GM19463 (cell line): ENCODE data around the gene DEAF1.

ENCODE experiments used
- ATAC-seq: cut with Tn5 transposase; IDR thresholded peaks from one replicate; pipeline ENCODE4 v1.9.1; 2021; ENCODE audit warnings: mild to moderate bottlenecking, moderate library complexity; ENCODE audit not compliant: unreplicated experiment

DEAF1 gene

DNA sequence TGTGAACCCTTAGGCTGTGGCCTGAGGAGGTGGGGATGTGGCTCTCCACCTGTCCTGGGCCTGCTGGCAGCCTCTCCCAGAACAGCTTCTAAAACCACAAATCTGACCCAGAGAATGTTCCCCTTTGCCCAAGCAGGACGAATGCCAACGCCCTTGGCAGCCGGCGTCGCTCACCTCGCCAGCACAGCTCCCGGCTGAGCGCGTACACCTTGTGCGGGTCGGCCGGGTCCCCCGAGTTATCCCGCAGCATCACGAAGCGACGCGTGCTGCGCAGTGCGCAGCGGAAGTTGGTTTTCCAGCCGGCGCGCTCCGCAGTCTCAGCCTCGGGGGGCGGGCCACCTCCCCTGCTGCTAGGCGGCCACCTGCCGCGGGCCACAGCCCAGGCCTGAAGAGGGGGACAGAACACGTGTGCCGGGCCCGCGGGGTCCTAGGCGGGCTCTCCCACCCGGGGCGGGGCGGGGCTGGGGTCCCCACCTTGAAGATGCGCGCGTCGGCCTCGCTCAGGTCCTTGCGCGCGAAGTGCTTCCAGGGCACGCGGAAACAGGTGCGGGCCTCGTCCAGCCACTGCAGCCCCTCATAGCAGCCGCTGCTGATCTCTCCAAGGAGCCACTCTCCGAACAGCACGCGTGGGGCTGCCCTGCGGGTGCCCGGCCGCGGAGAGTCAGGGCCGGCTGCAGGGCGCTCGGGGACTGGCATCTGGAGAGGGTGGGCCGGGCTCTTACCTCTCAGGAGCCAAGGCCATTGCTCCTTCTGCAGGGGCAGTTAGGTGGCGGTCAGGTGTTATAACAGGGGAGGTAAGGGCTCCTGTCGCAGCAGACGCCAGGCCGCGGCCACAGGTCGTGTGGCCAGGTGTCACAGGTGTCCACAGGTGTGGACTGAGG lies 80.2 kb downstream of the DEAF1 start:
- ATAC-seq = no peak

DNA sequence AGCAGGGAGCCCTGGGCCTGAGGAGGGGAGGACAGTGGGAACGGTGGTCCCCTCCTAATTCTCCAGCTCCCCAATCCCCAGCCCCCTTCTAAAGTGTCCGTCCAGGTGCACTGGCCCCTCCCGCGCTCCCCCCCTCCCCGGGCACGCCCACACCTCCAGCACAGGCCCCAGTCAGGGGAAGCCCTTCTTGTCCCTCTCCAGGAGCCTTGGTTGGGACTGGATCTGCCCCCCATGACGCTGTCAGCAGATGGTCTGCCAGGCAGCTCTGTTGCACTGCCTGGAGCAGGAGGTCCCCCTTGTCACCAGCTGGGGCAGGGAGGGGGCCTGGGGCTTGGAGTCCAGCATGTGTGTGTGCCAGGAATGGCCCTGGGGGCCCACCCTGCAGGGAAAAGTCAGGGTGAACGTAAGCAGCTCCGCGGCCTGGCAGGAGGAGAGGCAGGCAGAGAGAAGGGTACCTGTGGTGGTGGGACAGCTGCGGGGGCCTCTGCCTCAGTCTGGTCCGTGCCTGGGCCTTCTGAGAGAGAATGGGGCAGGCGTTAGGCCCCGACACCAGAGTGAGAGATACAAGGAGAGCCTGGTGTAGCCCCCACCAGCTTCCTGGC lies 80.9 kb downstream of the DEAF1 start:
- no peak for ATAC-seq

DNA sequence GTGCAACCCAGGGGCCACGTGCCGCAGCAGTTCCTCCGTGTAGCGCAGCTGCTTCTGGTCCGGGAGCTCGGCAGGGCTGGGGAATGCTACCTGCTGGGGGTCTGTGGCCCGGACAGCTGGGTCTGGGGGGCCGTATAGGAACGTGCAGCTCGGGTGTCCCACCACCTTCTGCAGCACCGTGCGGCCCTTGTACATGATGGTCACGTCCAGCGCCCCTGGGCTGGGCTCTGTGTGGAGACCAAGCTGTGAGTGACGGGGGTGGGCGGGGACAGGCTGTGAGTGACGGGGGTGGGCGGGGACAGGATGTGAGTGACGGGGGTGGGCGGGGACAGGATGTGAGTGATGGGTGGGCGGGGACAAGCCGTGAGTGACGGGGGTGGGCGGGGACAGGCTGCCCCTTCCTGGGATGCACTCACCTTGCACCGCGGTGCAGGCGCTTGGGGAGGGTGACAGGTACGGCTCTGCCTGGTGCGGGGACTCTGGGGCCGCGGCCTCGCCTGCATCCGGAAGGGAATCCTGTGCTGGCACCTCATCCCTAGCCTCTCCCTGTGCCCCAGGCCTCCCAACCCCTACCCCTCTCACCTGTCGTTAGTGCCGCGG lies 81.6 kb downstream of the DEAF1 start:
- no peak for ATAC-seq

GRCh38 chr11:612961-613300 lies 82.1 kb downstream of the DEAF1 start:
- no peak for ATAC-seq

GRCh38 chr11:612201-612960 lies 82.6 kb downstream of the DEAF1 start:
- ATAC-seq = no peak

DNA sequence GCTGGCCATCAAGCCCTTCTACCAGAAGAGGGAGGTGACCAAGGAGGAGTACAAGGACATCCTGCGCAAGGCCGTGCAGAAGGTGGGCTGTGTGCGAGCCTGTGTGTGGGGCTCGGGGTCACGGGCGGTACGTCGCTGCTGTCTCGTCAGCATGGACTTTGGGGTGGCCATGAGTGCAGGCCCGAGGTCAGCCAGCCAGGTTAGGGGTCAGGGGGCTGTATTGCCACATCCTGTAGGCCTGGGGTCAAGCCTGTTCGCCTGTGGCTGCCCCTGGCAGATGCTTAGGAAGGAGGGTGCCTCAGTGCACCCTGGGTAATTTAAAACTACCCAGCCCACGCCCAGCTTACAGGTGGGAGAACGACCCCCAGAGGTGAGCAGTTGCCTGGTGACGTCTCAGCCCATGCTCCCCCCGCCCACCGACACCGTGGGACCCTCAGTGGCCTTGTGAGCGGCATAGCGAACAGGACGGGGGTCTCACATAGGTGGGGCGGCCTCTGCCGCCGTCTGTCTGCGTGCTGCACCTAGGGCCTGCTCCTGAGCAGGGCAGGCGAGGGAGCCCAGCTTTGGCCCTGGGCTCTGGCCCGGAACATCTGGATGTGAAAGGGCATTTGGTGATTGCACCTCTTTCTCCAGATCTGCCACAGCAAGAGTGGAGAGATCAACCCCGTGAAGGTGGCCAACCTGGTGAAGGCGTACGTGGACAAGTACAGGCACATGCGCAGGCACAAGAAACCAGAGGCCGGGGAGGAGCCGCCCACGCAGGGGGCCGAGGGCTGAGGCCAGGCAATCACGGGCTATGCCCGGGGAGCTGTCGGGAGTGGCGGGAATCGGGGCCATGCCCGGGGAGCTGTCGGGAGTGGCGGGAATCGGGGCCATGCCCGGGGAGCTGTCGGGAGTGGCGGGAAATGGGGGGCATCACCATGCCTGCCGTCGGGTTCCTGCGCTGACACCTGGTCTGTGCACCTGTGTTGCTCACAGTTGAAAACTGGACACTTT lies 83.7 kb downstream of the DEAF1 start:
- no peak for ATAC-seq

DNA sequence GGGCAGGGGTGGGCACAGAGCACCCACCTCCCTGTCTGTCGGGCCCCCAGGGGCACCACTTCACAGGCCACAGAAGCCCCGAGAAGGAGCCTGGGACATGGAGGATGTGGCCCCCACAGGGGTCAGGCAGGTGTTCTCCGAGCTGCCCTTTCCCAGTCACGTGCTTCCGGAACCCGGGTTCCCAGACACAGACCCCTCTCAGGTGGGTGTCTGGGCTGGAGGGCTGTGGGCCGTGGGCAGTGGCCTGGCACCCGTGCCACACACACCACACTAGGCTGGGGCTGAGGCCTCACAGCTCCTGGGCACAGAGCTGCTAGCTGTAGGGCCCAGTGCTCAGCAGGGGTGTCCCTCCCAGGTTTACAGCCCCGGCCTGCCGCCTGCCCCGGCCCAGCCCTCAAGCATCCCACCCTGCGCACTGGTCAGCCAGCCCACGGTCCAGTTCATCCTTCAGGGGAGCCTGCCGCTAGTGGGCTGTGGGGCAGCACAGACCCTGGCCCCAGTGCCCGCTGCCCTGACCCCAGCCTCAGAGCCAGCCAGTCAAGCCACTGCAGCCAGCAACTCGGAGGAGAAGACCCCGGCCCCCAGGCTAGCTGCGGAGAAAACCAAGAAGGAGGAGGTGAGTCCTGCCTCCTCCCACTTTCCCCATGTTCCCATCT lies 84.7 kb downstream of the DEAF1 start:
- no peak for ATAC-seq

GRCh38 chr11:609341-609811 lies 85.6 kb downstream of the DEAF1 start:
- no peak for ATAC-seq

DNA sequence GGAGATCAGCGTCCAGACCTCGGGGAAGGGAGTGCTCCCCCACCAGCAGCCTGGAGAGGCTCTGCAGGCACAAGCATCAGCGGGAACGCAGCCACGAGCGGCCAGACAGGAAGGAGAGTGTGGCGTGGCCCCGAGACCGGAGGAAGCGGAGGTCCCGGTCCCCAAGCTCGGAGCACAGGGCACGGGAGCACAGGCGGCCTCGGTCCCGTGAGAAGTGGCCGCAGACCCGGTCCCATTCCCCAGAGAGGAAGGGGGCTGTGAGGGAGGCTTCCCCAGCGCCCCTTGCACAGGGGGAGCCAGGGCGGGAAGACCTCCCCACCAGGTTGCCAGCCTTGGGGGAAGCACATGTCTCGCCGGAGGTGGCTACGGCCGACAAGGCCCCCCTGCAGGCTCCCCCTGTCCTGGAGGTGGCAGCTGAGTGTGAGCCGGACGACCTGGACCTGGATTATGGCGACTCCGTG lies 86.2 kb downstream of the DEAF1 start:
- ATAC-seq = no peak

DNA sequence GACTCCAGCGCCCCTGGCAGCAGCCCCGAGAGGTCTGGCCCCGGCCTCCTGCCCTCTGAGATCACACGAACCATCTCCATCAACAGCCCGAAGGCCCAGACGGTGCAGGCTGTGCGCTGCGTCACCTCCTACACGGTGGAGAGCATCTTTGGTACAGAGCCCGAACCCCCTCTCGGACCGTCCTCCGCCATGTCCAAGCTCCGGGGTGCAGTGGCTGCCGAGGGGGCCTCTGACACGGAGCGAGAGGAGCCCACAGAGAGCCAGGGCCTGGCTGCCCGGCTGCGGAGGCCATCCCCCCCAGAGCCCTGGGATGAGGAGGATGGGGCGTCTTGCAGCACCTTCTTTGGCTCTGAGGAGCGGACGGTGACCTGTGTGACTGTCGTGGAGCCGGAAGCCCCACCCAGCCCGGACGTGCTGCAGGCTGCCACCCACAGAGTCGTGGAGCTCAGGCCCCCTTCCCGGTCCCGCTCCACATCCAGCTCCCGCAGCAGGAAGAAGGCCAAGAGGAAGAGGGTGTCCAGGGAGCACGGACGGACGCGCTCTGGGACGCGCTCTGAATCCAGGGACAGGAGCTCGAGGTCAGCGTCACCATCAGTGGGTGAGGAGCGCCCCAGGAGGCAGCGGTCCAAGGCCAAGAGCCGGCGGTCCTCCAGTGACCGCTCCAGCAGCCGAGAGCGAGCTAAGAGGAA lies 86.9 kb downstream of the DEAF1 start:
- no peak for ATAC-seq

GRCh38 chr11:607020-607780 lies 87.8 kb downstream of the DEAF1 start:
- no peak for ATAC-seq

DNA sequence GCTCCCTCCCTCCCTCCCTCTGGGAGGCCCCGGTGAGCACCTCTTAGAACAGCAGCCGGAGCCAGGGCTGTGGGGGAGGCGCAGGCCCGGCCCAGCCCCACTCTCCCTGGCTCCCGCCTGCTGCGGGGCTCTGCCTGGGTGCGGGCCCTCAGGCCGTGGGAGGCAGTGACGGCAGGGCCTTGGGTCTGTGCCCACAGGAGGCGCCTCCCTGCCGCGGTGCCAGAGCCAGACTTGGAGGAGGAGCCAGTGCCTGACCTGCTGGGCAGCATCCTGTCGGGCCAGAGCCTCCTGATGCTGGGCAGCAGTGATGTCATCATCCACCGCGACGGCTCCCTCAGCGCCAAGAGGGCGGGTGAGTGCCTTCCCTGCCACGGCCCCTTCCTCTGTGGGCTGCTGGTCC lies 88.8 kb downstream of the DEAF1 start:
- no peak for ATAC-seq

- no peak for ATAC-seq
Measured at GRCh38 chr11:605286-606129, 89.5 kb downstream of the DEAF1 start.

GRCh38 chr11:603154-603553 lies 91.9 kb downstream of the DEAF1 start:
- ATAC-seq = no peak

DNA sequence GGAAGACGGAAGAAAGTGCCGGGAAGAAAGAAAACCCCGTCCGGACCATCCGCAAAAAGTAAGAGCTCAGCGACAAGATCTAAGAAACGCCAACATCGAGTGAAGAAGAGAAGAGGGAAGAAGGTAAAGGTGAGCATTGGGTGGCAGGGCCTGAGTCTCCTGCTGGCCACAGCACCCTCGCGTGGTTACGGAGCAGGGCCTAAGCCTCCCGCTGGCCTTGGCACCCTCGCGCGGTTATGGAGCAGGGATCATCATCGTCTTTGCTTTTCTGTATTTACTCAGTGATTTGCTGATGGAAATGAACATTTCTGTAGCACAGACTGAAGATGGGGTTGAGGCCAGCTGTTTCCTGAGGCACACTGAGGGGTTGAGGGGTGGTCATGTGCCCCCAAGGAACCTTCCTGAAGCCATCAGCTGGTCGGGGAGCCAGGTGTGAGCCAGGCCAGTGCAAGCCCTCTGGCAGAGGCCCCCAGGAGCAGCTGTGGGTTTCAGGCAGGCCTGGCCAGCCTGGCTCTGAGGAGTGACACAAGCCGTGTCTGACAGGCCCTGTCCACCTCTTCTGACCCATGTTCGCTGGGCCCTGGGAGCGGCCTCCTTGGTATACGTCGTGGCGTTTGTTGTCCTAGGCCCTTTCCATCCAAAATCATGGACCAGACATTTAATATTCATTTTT lies 93.3 kb downstream of the DEAF1 start:
- no peak for ATAC-seq

GRCh38 chr11:598005-598680 lies 96.9 kb downstream of the DEAF1 start:
- ATAC-seq = no peak
